Prostate gland (tissue), 2 donors: Measurements from ENCODE around the gene MT1G. TPM values are rescaled to one million over a fixed set of nuclear protein-coding genes. Genes with fewer than 3 reads are reported as not detected.

Experiments used
- total RNA-seq, 2 donors: library from RNA; depleted of rRNA; stranded (reverse); fragments of >200 nt; gene quantifications; one replicate each; pipeline ENCODE4 v1.1.0, GENCODE V29; 2016

MT1G gene
- total RNA-seq, 2 donors from 2014 or later, result 189 to 745 TPM

Other genes starting within 250 kb of the MT1G start
- gene AMFR, start 242.5 kb downstream of the MT1G start, total RNA-seq, result 100 to 1,000 TPM; 123 to 261 TPM
- 10 to 100 TPM; 46.4 to 47.2 TPM for gene NUDT21, start 216.7 kb downstream of the MT1G start, total RNA-seq
- gene OGFOD1, start 216.5 kb downstream of the MT1G start, total RNA-seq, result 10 to 100 TPM; 18.5 to 57.2 TPM
- gene BBS2, start 148.0 kb downstream of the MT1G start, total RNA-seq, result 10 to 100 TPM; 68.9 to 70.5 TPM
- not detected for gene MT4, start 103.0 kb downstream of the MT1G start, total RNA-seq
- 1 to 10 TPM in 1 of 2 donors, not detected in 1; 1.6 TPM for gene MT3, start 78.5 kb downstream of the MT1G start, total RNA-seq
- gene MT2A, start 59.5 kb downstream of the MT1G start, total RNA-seq, result 100 to 1,000 TPM; 134 to 214 TPM
- gene MT1E, start 42.3 kb downstream of the MT1G start, total RNA-seq, result 100 to 1,000 TPM; 110 to 339 TPM
- gene MT1M, start 35.4 kb downstream of the MT1G start, total RNA-seq, result 10 to 100 TPM; 14.8 to 37.4 TPM
- gene MT1A, start 29.4 kb downstream of the MT1G start, total RNA-seq, result 1 to 10 TPM in 1 of 2 donors, not detected in 1; 6.9 TPM
- gene MT1B, start 16.2 kb downstream of the MT1G start, total RNA-seq, result not detected
- gene MT1F, start 10.1 kb downstream of the MT1G start, total RNA-seq, result 10 to 100 TPM; 18.5 to 37.3 TPM
- gene MT1H, start 1.7 kb upstream of the MT1G start, total RNA-seq, result 10 to 100 TPM in 1 of 2 donors, not detected in 1; 10.5 TPM
- 100 to 1,000 TPM; 268 to 697 TPM for gene MT1X, start 14.4 kb upstream of the MT1G start, total RNA-seq
- 10 to 100 TPM; 38.8 to 73.3 TPM for gene NUP93, start 62.1 kb upstream of the MT1G start, total RNA-seq
- under 1 TPM in 1 of 2 donors, not detected in 1; 0.23 TPM for gene SLC12A3, start 197.1 kb upstream of the MT1G start, total RNA-seq